Breast epithelium (tissue), 4 donors: ENCODE measurements around the gene UGT1A1. TPM values are rescaled to one million over a fixed set of nuclear protein-coding genes. Genes with fewer than 3 reads are reported as not detected.
"Not testable (repeated sequence)": the region's sequence is repeated elsewhere in the genome, so short reads cannot be mapped to it uniquely, and the experiment has no call there.

Experiments used
- DNase-seq, 2 donors: peaks; one replicate each; pipeline ENCODE4 v3.0.0-alpha.2; 2019; ENCODE audit warnings: low spot score in 2 of 2
- H3K27ac ChIP-seq, 2 donors: fragments of 200-600 bp; sonication (generic) in 1 of 2; one replicate each; pipeline ENCODE4 v1.5.1; 2016 to 2019; ENCODE audit warnings: mild to moderate bottlenecking in 1 of 2
- H3K27me3 ChIP-seq, 2 donors: fragments of 200-600 bp; sonication (generic) in 1 of 2; one replicate each; pipeline versions ENCODE4 v1.5.1 to v1.6.0; 2017 to 2019; ENCODE audit warnings: control low read depth in 1 of 2, mild to moderate bottlenecking in 1 of 2
- H3K36me3 ChIP-seq: fragments of 200-600 bp; one replicate; pipeline ENCODE4 v1.5.1; 2019
- H3K4me1 ChIP-seq, 2 donors: fragments of 200-600 bp; sonication (generic); one replicate each; pipeline ENCODE4 v1.5.1; 2016 to 2019; ENCODE audit warnings: control low read depth in 1 of 2
- H3K4me3 ChIP-seq, 3 donors: fragments of 200-600 bp; sonication (generic); 1 replicate in 2 of 3; 2 replicates in 1 of 3; pipeline ENCODE4 v1.5.1; 2016 to 2019; ENCODE audit warnings: mild to moderate bottlenecking in 3 of 3, moderate library complexity in 2 of 3
- H3K9me3 ChIP-seq, 2 donors: fragments of 200-600 bp; sonication (generic) in 1 of 2; one replicate each; pipeline ENCODE4 v1.5.1; 2016 to 2019; ENCODE audit warnings: control low read depth in 1 of 2
- POLR2A ChIP-seq: fragments of 450-650 bp; IDR thresholded peaks from one replicate; pipeline ENCODE4 v1.6.1; 2016; ENCODE audit warnings: antibody characterized with exemption, mild to moderate bottlenecking, moderate library complexity
- POLR2AphosphoS5 ChIP-seq, 3 donors: sonication (generic); formaldehyde crosslinking; IDR thresholded peaks; one replicate each; pipeline ENCODE4 v1.6.1; 2017; ENCODE audit warnings: antibody characterized with exemption in 3 of 3
- intact Hi-C: fragments of 100-400 bp; cut with DNase I; formaldehyde crosslinking; loops from one replicate; pipeline ENCODE4 v1.15.1; 2023; ENCODE audit warnings: low total_unique reads
- total RNA-seq, 3 donors: library from RNA; depleted of rRNA; stranded (reverse); fragments of >200 nt; gene quantifications; one replicate each; pipeline ENCODE4 v1.1.0, GENCODE V29; 2016
- TF ChIP-seq, protein P1 (sequence below), 3 donors: fragments of 450-650 bp; IDR thresholded peaks; one replicate each; pipeline ENCODE4 v1.5.1; 2016 to 2017; ENCODE audit warnings: antibody characterized with exemption in 3 of 3, mild to moderate bottlenecking in 3 of 3, moderate library complexity in 3 of 3

The UGT1A1 gene
- total RNA-seq, 3 donors from 2014 or later = not detected

GRCh38 chr2:233743464-233744259 is 16.4 kb upstream of the UGT1A1 start:
- Histone ChIP-seq H3K9me3 (no peaks in the 10 kb centered on the region), H3K27ac (no peak overlapping the region), H3K36me3 (no peaks in the 10 kb centered on the region), H3K4me3 (no peak overlapping the region), H3K27me3 (no peaks in the 10 kb centered on the region), H3K4me1 (no peaks in the 10 kb centered on the region)
- DNase-seq = no peak
- TF ChIP-seq, protein P1, sequence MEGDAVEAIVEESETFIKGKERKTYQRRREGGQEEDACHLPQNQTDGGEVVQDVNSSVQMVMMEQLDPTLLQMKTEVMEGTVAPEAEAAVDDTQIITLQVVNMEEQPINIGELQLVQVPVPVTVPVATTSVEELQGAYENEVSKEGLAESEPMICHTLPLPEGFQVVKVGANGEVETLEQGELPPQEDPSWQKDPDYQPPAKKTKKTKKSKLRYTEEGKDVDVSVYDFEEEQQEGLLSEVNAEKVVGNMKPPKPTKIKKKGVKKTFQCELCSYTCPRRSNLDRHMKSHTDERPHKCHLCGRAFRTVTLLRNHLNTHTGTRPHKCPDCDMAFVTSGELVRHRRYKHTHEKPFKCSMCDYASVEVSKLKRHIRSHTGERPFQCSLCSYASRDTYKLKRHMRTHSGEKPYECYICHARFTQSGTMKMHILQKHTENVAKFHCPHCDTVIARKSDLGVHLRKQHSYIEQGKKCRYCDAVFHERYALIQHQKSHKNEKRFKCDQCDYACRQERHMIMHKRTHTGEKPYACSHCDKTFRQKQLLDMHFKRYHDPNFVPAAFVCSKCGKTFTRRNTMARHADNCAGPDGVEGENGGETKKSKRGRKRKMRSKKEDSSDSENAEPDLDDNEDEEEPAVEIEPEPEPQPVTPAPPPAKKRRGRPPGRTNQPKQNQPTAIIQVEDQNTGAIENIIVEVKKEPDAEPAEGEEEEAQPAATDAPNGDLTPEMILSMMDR (IDR thresholded peaks at IDR 0.05) = no peak
- TF ChIP-seq POLR2AphosphoS5 (IDR thresholded peaks at IDR 0.05) = no peak
- no peak for TF ChIP-seq POLR2A
- intact Hi-C loops = loop anchor here (5.0 kb wide), 1 partner anchor 144 kb away; no protein-coding TSS in a partner anchor

DNA sequence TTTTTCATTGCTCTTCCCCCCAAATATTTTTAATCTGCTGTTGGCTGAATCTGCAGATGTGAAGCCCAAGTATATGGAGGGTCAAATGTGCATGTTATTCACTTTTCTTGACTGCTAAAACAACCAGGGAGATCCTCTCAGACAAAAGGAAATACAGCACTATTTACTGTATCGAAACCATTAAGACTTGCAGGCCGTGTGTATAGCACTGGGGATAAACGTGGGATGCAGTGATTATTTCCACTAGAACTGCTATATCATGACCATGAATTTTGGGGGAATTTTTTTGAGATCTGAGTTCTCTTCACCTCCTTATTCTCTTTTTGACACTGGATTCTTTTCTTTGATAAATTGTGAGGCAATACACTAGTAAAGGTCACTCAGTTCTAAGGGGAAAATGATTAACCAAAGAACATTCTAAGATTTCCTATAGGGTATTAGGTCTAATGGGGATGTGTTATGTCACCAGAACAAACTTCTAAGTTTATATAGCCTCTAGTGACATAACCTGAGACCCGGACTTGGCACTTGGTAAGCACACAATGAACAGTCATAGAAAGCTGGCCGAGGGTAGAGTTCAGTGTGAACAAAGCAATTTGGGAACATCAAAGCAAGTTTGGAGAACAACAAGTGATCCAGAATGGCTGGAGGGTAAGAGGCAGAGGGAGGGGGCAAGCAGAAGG is 14.9 kb upstream of the UGT1A1 start:
- Histone ChIP-seq H3K9me3 (peaks cover 0 to 2% of the 10 kb centered on the region in 2 donors), H3K4me3 (no peak overlapping the region), H3K27me3 (no peaks in the 10 kb centered on the region), H3K36me3 (no peaks in the 10 kb centered on the region), H3K4me1 (no peaks in the 10 kb centered on the region), H3K27ac (no peak overlapping the region)
- TF ChIP-seq POLR2A = no peak
- no peak for TF ChIP-seq POLR2AphosphoS5 (IDR thresholded peaks at IDR 0.05)
- TF ChIP-seq, protein P1 (IDR thresholded peaks at IDR 0.05) = no peak
- intact Hi-C loops = no loop called here
- DNase-seq = no peak

DNA sequence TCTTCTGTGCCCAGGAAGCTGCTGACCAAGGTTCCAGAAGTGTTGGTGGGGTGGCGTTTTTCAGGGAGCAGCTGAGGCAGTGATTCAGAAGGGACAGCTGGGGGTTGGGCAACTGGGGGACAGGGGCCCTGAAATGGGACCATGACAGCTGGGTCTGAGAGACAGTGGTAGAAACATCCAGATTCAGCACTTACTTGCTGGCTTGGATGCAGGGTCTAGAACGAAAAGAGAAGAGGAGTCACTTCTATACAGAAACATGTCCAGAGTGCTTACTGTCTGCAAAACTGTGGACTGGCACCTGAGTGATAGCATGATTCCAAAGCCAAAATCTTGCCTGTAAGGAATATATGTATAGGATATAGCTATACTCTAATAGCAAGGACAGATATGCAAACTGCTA is 14.2 kb upstream of the UGT1A1 start:
- H3K27me3 ChIP-seq, DNase-seq, H3K9me3 ChIP-seq, H3K36me3 ChIP-seq, H3K27ac ChIP-seq, H3K4me1 ChIP-seq, H3K4me3 ChIP-seq, intact Hi-C loops: not testable (repeated sequence)

DNA sequence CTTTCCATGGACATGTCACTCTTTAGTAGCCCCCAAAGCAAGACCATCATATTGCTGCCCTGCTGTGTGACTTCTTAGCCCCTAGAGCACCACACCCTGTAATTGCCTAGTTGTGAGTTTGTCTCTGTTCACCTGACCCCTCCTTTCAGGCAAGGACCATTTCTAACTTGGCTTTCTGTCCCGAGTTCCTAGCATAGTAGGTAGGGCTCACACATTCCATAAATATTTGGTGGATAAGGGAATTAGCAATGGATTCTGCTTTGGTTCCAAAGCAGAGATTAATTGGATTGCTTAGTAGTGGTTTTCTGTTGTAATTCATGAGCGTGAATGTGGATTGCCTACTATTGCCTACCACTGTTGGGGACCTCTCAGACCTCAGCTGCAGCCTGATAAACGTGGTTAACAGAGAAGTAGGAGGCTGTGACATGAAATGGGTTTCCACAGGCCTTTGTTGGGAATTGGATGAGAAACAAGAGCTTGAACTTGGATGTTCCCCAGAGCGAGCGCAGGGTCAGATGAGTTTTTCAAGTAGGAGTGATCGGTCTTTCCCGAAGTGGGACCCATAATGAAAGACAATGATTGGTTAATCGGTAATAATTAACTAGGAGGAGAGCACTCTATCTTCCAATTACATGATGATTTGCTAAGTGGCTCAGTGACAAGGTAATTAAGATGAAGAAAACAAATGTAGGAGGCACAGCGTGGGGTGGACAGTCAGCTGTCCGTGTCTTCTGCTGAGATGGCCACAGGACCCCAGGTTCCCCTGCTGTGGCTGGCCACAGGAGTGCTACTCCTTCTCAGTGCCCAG is 13.4 kb upstream of the UGT1A1 start:
- no peaks in the 10 kb centered on the region for H3K4me1 ChIP-seq
- H3K36me3 ChIP-seq = no peaks in the 10 kb centered on the region
- H3K27ac ChIP-seq = no peak overlapping the region
- peaks cover 9 to 17% of the 10 kb centered on the region in 2 donors for H3K9me3 ChIP-seq
- intact Hi-C loops = no loop called here
- no peak for DNase-seq
- TF ChIP-seq POLR2AphosphoS5 (IDR thresholded peaks at IDR 0.05) = no peak
- TF ChIP-seq, protein P1 (IDR thresholded peaks at IDR 0.05) = no peak
- TF ChIP-seq POLR2A = no peak
- H3K4me3 ChIP-seq = no peak overlapping the region
- no peaks in the 10 kb centered on the region for H3K27me3 ChIP-seq

- Histone ChIP-seq H3K27ac (no peak overlapping the region), H3K27me3 (no peaks in the 10 kb centered on the region), H3K36me3 (no peaks in the 10 kb centered on the region), H3K9me3 (peaks cover 9 to 17% of the 10 kb centered on the region in 2 donors), H3K4me1 (no peaks in the 10 kb centered on the region), H3K4me3 (no peak overlapping the region)
- TF ChIP-seq, protein P1 (IDR thresholded peaks at IDR 0.05) = no peak
- no peak for TF ChIP-seq POLR2A
- intact Hi-C loops = no loop called here
- no peak for DNase-seq
Observed at GRCh38 chr2:233747283-233747544, 12.9 kb upstream of the UGT1A1 start.

GRCh38 chr2:233750689-233751088 is 9.4 kb upstream of the UGT1A1 start:
- H3K4me3 ChIP-seq, H3K36me3 ChIP-seq, H3K4me1 ChIP-seq, intact Hi-C loops, DNase-seq, H3K27me3 ChIP-seq, H3K27ac ChIP-seq: not testable (repeated sequence)
- peaks cover 9 to 17% of the 10 kb centered on the region in 2 donors for H3K9me3 ChIP-seq

DNA sequence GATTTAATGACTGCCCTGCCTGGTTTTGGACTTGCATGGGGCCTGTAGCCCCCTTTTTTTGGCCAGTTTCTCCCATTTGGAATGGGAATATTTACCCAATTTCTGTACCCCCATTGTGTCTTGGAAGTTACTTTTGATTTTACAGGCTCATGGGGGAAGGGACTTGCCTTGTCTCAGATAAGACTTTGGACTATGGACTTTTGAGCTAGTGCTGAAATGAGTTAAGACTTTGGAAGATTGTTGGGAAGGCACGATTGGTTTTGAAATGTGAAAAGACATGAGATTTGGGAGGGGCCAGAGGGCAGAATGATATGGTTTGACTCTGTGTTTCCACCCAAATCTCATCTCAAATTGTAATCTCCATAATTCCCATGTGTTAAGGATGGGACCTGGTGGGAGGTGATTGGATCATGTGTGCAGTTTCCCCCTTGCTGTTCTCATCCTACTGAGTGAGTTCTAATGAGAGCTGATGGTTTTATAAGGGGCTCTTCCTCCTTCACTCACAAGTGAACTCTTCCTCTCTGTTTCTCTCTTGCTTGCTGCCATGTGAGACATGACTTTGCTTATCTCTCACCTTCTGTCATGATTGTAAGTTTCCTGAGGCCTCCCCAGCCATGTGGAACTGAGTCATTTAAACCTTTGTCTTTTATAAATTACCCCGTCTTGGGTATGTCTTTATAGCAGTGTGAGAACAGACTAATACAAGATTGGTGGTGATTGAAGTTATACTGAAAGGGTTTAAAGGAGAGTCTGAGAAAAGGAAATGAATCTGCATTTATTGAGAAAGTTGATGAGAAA is 8.7 kb upstream of the UGT1A1 start:
- H3K9me3 ChIP-seq = peaks cover 9 to 17% of the 10 kb centered on the region in 2 donors
- H3K27me3 ChIP-seq, DNase-seq, H3K4me1 ChIP-seq, H3K36me3 ChIP-seq, H3K4me3 ChIP-seq, H3K27ac ChIP-seq, intact Hi-C loops: not testable (repeated sequence)
